ENCODE results near the gene HNRNPL.

DNA sequence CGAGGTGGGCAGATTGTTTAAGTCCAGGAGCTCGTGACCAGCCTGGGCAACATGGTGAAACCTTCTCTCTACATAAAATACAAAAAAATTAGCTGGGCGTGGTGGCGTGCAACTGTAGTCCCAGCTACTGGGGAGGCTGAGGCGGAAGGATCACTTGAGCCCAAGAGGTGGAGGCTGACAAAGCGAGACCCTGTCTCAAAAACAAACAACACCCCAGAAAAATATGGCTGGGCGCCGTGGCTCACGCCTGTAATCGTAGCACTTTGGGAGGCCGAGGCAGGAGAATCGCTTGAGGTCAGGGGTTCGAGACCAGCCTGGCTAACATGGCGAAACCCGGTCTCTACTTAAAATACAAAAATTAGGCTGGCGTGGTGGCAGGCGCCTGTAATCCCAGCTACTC, 3.4 kb upstream of the HNRNPL start:
- TF ChIP-seq, protein P1, sequence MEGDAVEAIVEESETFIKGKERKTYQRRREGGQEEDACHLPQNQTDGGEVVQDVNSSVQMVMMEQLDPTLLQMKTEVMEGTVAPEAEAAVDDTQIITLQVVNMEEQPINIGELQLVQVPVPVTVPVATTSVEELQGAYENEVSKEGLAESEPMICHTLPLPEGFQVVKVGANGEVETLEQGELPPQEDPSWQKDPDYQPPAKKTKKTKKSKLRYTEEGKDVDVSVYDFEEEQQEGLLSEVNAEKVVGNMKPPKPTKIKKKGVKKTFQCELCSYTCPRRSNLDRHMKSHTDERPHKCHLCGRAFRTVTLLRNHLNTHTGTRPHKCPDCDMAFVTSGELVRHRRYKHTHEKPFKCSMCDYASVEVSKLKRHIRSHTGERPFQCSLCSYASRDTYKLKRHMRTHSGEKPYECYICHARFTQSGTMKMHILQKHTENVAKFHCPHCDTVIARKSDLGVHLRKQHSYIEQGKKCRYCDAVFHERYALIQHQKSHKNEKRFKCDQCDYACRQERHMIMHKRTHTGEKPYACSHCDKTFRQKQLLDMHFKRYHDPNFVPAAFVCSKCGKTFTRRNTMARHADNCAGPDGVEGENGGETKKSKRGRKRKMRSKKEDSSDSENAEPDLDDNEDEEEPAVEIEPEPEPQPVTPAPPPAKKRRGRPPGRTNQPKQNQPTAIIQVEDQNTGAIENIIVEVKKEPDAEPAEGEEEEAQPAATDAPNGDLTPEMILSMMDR (IDR thresholded peaks at IDR 0.05 in 4 of 5, conservative IDR thresholded peaks at IDR 0.05 in 1 of 5), result no peak
- no peak for TF ChIP-seq POLR2A (IDR thresholded peaks at IDR 0.05)
